ENCODE measurements around the gene ACY1.

ACY1 gene

GRCh38 chr3:52002748-52003147, 19.4 kb downstream of the ACY1 start:
- TF ChIP-seq CTCF (IDR thresholded peaks at IDR 0.05; ENCODE audit: borderline replicate concordance, insufficient read depth, low read depth, low read length) = no peak
- no peak overlapping the region for H3K4me3 ChIP-seq (ENCODE audit: low read depth, low read length)

GRCh38 chr3:52004163-52004787, 20.9 kb downstream of the ACY1 start:
- TF ChIP-seq CTCF (IDR thresholded peaks at IDR 0.05; ENCODE audit: borderline replicate concordance, insufficient read depth, low read depth, low read length) = peak; percentile 41; the same call in 1 of the 2 replicates
- no peak overlapping the region for H3K4me3 ChIP-seq (ENCODE audit: low read depth, low read length)

- TF ChIP-seq CTCF (IDR thresholded peaks at IDR 0.05; ENCODE audit: borderline replicate concordance, insufficient read depth, low read depth, low read length) = no peak
- H3K4me3 ChIP-seq (ENCODE audit: low read depth, low read length) = no peak overlapping the region
These were observed 21.6 kb downstream of the ACY1 start for GRCh38 chr3:52004906-52005395.

GRCh38 chr3:52005571-52005986, 22.2 kb downstream of the ACY1 start:
- no peak for TF ChIP-seq CTCF (IDR thresholded peaks at IDR 0.05; ENCODE audit: borderline replicate concordance, insufficient read depth, low read depth, low read length)
- no peak overlapping the region for H3K4me3 ChIP-seq (ENCODE audit: low read depth, low read length)

GRCh38 chr3:52006017-52006819, 22.9 kb downstream of the ACY1 start:
- H3K4me3 ChIP-seq (ENCODE audit: low read depth, low read length) = no peak overlapping the region
- TF ChIP-seq CTCF (IDR thresholded peaks at IDR 0.05; ENCODE audit: borderline replicate concordance, insufficient read depth, low read depth, low read length) = no peak

GRCh38 chr3:52006820-52007133, 23.4 kb downstream of the ACY1 start:
- H3K4me3 ChIP-seq (ENCODE audit: low read depth, low read length) = no peak overlapping the region
- no peak for TF ChIP-seq CTCF (IDR thresholded peaks at IDR 0.05; ENCODE audit: borderline replicate concordance, insufficient read depth, low read depth, low read length)

- H3K4me3 ChIP-seq (ENCODE audit: low read depth, low read length) = no peak overlapping the region
- no peak for TF ChIP-seq CTCF (IDR thresholded peaks at IDR 0.05; ENCODE audit: borderline replicate concordance, insufficient read depth, low read depth, low read length)
These were observed 24.0 kb downstream of the ACY1 start for GRCh38 chr3:52007291-52007690.
